ENCODE measurements around the gene KAZALD1. TPM values are rescaled to one million over a fixed set of nuclear protein-coding genes. Genes with fewer than 3 reads are reported as not detected.
A peak's percentile ranks its signal among the peaks of the same experiment; 100 is the strongest.
"Not testable (repeated sequence)": the region's sequence is repeated elsewhere in the genome, so short reads cannot be mapped to it uniquely, and the experiment has no call there.

KAZALD1 gene
- total RNA-seq, 1 experiment from 2014 or later, result 31.3 TPM

- DNase-seq (ENCODE audit: extremely low read depth, low read depth), result no peak
These were observed 32.1 kb upstream of the KAZALD1 start for GRCh38 chr10:101029520-101030295.

- no peak for DNase-seq (ENCODE audit: extremely low read depth, low read depth)
These were observed 31.2 kb upstream of the KAZALD1 start for GRCh38 chr10:101030496-101031127.

GRCh38 chr10:101031128-101031795, 30.5 kb upstream of the KAZALD1 start, which contains the start of the genes PDZD7 and SFXN3:
PDZD7 (minus strand) TSS chr10:101031129; CDS start chr10:101030219, 910 bp downstream.
SFXN3 (plus strand) TSS chr10:101031234; CDS start chr10:101034695, 3,461 bp downstream.
- DNase-seq (ENCODE audit: extremely low read depth, low read depth), result peak; percentile 89

GRCh38 chr10:101031796-101032636, 29.8 kb upstream of the KAZALD1 start:
- no peak for DNase-seq (ENCODE audit: extremely low read depth, low read depth)

- DNase-seq (ENCODE audit: extremely low read depth, low read depth), result no peak
These were observed 29.1 kb upstream of the KAZALD1 start for GRCh38 chr10:101032637-101033224.

- DNase-seq (ENCODE audit: extremely low read depth, low read depth), result no peak
These were observed 28.5 kb upstream of the KAZALD1 start for GRCh38 chr10:101033276-101033675.

- DNase-seq (ENCODE audit: extremely low read depth, low read depth), result not testable (repeated sequence)
These were observed 27.4 kb upstream of the KAZALD1 start for GRCh38 chr10:101034404-101034803.

GRCh38 chr10:101035314-101035713, 26.5 kb upstream of the KAZALD1 start:
- DNase-seq (ENCODE audit: extremely low read depth, low read depth), result no peak

GRCh38 chr10:101035916-101036702, 25.7 kb upstream of the KAZALD1 start:
- no peak for DNase-seq (ENCODE audit: extremely low read depth, low read depth)

GRCh38 chr10:101036726-101037125, 25.1 kb upstream of the KAZALD1 start:
- no peak for DNase-seq (ENCODE audit: extremely low read depth, low read depth)

GRCh38 chr10:101038484-101038883, 23.3 kb upstream of the KAZALD1 start:
- DNase-seq (ENCODE audit: extremely low read depth, low read depth), result no peak

GRCh38 chr10:101040061-101040460, 21.7 kb upstream of the KAZALD1 start:
- no peak for DNase-seq (ENCODE audit: extremely low read depth, low read depth)

GRCh38 chr10:101040851-101041250, 20.9 kb upstream of the KAZALD1 start:
- no peak for DNase-seq (ENCODE audit: extremely low read depth, low read depth)

- peak; percentile 86 for DNase-seq (ENCODE audit: extremely low read depth, low read depth)
These were observed 20.5 kb upstream of the KAZALD1 start for GRCh38 chr10:101041252-101041761.

GRCh38 chr10:101042118-101042517, 19.7 kb upstream of the KAZALD1 start:
- DNase-seq (ENCODE audit: extremely low read depth, low read depth), result no peak

GRCh38 chr10:101042667-101043362, 19.0 kb upstream of the KAZALD1 start:
- peak; percentile 97 for DNase-seq (ENCODE audit: extremely low read depth, low read depth)

- DNase-seq (ENCODE audit: extremely low read depth, low read depth), result no peak
These were observed 18.5 kb upstream of the KAZALD1 start for GRCh38 chr10:101043363-101043707.

GRCh38 chr10:101044117-101044516, 17.7 kb upstream of the KAZALD1 start:
- no peak for DNase-seq (ENCODE audit: extremely low read depth, low read depth)

All from NCI-H460 (cell line).